Measurements from ENCODE around the gene MXRA7.
"Not testable (repeated sequence)": the region's sequence is repeated elsewhere in the genome, so short reads cannot be mapped to it uniquely, and the experiment has no call there.

The MXRA7 gene

DNA sequence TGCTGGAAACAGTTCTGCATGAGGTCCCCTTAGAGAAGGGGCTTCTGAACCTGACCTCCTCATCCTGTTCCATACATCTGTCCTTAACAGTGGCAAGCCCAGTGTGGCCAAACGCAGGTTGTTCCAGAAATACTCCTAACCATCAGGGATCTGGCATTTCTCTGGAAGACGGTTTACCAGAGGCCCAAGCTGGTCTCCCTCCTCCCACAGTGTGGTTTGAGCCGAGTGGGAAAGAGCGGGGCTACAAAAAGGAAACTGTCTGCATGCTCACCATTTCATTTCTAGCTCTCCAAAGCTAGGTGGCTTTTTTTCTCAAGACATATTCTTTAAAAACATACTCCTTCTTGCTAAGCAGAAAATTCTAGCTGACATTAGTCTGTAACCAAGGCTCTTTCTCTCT, 6.0 kb downstream of the MXRA7 start:
- CTCF ChIA-PET: interaction anchor here (1.1 to 1.6 kb wide), 2 partner anchors 11 to 80 kb away, joined by 3 read pairs; no protein-coding TSS in a partner anchor
- no peak for DNase-seq (ENCODE audit: extremely low spot score)
- POLR2A ChIA-PET: no interaction called here
- TF ChIP-seq, protein P1, sequence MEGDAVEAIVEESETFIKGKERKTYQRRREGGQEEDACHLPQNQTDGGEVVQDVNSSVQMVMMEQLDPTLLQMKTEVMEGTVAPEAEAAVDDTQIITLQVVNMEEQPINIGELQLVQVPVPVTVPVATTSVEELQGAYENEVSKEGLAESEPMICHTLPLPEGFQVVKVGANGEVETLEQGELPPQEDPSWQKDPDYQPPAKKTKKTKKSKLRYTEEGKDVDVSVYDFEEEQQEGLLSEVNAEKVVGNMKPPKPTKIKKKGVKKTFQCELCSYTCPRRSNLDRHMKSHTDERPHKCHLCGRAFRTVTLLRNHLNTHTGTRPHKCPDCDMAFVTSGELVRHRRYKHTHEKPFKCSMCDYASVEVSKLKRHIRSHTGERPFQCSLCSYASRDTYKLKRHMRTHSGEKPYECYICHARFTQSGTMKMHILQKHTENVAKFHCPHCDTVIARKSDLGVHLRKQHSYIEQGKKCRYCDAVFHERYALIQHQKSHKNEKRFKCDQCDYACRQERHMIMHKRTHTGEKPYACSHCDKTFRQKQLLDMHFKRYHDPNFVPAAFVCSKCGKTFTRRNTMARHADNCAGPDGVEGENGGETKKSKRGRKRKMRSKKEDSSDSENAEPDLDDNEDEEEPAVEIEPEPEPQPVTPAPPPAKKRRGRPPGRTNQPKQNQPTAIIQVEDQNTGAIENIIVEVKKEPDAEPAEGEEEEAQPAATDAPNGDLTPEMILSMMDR (IDR thresholded peaks at IDR 0.05; ENCODE audit: control extremely low read depth, extremely low read depth, low read depth, missing control alignments): no peak

DNA sequence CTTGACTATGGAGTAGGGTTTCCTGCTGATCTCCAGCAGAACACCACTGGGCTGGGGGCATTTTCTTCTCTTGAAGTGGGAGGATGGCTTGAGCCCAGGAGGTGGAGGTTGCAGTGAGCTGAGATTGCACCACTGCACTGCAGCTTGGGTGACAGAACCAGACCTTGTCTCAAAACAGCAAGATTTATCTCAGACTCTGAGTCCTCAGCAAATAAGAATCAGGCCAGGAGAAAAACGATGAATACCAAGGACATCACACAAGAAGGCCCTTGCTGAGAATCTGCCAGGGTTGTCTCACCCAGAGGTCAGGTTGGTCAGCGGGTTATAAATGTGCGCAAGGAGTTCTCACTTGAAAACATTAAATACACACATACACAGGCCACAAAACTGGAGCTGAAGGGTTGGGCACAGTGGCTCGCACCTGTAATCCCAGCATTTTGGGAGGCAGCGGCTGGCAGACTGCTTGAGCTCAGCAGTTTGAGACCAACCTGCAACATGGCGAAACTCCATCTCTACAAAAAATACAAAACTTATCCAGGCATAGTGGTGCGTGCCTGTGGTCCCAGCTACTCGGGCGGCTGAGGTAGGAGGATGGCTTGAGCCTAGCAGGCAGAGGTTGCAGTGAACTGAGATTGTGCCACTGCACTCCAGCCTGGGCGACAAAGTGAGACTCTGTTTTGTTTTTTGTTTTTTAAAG, 7.7 kb downstream of the MXRA7 start:
- ChIA-PET CTCF (interaction anchor here (0.7 to 2.7 kb wide), 2 partner anchors 10 to 23 kb away, joined by 3 to 8 read pairs; no protein-coding TSS in a partner anchor), POLR2A (no interaction called here)
- no peak for DNase-seq (ENCODE audit: extremely low spot score)
- TF ChIP-seq, protein P1 (IDR thresholded peaks at IDR 0.05; ENCODE audit: control extremely low read depth, extremely low read depth, low read depth, missing control alignments): no peak

DNA sequence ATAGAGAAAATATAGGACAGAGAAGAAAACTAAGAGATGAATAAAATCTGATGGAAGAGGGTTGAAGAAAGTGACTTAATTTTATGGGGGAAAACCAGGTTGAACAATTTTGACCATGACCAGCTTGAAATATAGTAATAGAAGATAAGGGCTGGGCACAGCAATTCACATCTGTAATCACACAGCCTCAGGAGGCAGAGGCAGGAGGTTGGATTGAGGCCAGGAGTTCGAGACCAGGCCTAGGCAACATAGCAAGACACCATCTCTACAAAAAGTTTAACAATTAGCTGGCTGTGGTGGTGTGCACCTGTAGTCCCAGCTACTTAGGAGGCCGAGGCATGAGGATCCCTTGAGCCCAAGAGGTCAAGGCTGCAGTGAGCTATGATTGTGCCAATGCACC, 8.7 kb downstream of the MXRA7 start:
- TF ChIP-seq, protein P1 (IDR thresholded peaks at IDR 0.05; ENCODE audit: control extremely low read depth, extremely low read depth, low read depth, missing control alignments): no peak
- POLR2A ChIA-PET: no interaction called here
- no peak for DNase-seq (ENCODE audit: extremely low spot score)
- CTCF ChIA-PET: interaction anchor here (1.3 to 2.7 kb wide), 3 partner anchors 11 to 179 kb away, joined by 3 to 8 read pairs (median 5); no protein-coding TSS in a partner anchor

DNA sequence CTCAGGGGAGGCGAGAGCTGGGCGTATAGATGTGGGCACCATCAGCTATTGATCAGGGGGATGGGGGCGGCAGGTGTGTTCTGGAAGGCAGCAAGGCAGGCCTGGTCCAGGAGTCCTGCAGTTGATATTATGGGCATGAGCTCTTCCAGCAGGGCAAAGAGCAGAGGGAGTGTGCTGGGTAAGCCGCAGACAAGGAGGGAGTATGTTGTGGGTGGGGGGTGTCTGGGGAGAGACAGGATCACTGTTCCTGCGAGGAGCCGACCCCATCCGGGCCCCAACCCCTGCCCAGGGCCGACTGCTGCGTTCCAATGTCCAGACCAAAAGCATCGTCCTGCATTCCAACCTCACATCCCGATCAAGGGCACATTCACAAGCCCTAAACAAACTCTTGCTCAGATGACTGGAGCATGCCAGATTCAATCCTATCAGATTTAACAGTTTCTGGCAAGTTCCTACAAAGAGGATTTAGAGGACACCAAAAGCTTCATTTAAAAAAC, 9.2 kb downstream of the MXRA7 start:
- CTCF ChIA-PET: interaction anchor here (1.3 to 2.7 kb wide), 3 partner anchors 12 to 178 kb away, joined by 3 to 8 read pairs (median 5); no protein-coding TSS in a partner anchor
- POLR2A ChIA-PET: no interaction called here
- no peak for DNase-seq (ENCODE audit: extremely low spot score)
- TF ChIP-seq, protein P1 (IDR thresholded peaks at IDR 0.05; ENCODE audit: control extremely low read depth, extremely low read depth, low read depth, missing control alignments): no peak

DNA sequence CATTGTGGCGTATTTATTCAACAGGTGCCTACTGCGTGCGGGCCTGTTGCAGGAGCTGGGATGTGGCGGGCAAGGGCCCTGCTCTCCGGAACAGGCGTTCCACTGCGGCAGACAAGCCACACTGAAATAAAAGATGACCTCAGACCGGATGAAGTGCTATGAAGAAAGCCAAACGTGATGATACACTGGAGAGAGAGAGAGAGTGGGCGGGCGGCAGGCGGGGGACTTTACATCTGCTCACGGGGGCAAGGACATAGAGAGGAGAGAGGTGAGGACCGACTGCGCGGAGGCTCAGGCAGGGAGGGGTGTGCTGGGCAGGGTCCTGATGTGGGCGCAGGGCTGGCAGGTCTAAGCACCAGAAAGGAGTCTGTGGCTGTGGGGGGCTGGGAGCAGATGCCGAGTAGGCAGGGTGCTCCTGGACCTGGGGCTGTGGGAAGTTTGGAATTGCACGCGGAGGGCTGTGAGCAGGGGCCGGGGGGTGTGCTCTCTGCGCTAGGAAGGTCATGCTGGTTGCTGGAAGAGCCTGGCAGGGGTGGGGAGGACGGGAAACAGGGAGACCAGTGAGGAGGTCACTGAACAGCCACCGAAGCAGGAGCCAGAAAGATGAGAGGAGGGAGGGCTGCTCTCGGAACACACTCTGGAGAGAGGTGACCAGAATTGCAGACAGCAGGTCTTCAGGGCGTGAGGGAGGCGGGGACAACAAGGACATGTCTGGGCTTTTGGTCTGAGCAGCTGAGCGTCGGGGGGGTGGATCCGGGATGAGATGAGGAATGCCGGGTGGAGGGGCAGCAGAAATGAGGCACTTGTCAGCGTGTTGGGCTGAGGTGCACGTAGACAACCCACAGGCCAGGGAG, 9.9 kb downstream of the MXRA7 start:
- ChIA-PET CTCF (interaction anchor here (1.3 to 2.7 kb wide), 3 partner anchors 13 to 178 kb away, joined by 3 to 8 read pairs (median 5); no protein-coding TSS in a partner anchor), POLR2A (no interaction called here)
- TF ChIP-seq, protein P1 (IDR thresholded peaks at IDR 0.05; ENCODE audit: control extremely low read depth, extremely low read depth, low read depth, missing control alignments): no peak
- no peak for DNase-seq (ENCODE audit: extremely low spot score)

DNA sequence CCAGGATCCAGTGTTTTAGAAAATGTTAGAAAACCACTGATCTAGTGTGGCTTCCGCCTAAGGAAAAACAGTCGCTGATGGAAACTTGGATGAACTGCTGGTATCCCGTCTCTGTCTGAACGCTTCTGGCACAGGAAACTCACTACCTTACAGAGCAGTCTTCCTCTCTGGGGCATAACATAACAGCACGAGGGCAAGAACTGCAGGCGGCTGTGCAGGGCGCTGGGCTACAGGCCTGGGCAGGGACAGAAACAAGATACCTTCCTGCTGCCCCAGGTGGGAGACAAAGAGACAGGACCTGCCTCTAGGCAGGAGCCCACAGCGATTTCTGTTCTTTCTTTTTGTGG, 10.5 kb downstream of the MXRA7 start:
- POLR2A ChIA-PET: no interaction called here
- TF ChIP-seq, protein P1 (IDR thresholded peaks at IDR 0.05; ENCODE audit: control extremely low read depth, extremely low read depth, low read depth, missing control alignments): no peak
- CTCF ChIA-PET: no interaction called here
- no peak for DNase-seq (ENCODE audit: extremely low spot score)

DNA sequence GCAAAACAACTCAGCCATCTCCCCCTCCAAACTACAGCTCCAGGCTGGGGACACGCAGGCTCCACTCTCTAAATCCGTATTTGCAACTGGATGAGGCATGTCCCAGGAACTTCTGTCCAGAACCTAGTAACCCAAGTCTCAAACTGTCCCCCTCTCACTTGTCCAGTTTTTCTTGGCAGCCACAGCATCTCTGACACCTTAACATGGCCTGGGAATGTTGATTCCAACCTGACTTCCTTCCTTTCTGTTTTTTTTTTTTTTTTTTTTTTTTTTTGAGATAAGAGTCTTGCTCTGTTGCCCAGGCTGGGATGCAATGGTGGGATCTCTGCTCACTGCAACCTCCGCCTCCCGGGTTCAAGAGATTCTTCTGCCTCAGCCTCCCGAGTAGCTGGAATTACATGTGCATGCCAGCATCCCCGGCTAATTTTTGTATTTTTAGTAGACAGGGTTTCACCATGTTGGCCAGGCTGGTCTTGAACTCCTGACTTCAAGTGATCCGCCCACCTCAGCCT, 12.2 kb downstream of the MXRA7 start:
- DNase-seq (ENCODE audit: extremely low spot score); POLR2A ChIA-PET: not testable (repeated sequence)
- CTCF ChIA-PET: interaction anchor here (1.1 to 3.8 kb wide), 2 partner anchors 17 kb away, joined by 3 to 20 read pairs; no protein-coding TSS in a partner anchor
